Right atrium auricular region (tissue), 2 donors: ENCODE measurements around the gene POU5F1. TPM values are rescaled to one million over a fixed set of nuclear protein-coding genes. Genes with fewer than 3 reads are reported as not detected.
A peak's percentile ranks its signal among the peaks of the same experiment; 100 is the strongest.

Source experiments
- DNase-seq: peaks from one replicate; pipeline ENCODE4 v3.0.0-alpha.2; 2019; ENCODE audit warnings: low spot score
- H3K27ac ChIP-seq, 2 donors: fragments of 200-600 bp; sonication (generic); 1 replicate in 1 of 2; 2 replicates in 1 of 2; pipeline ENCODE4 v1.5.1; 2016 to 2019
- H3K27me3 ChIP-seq, 2 donors: fragments of 200-600 bp; sonication (generic); one replicate each; pipeline versions ENCODE4 v1.5.1 to v1.6.0; 2017 to 2019
- H3K36me3 ChIP-seq: fragments of 200-600 bp; sonication (generic); one replicate; pipeline ENCODE4 v1.5.1; 2016
- H3K4me1 ChIP-seq, 2 donors: fragments of 200-600 bp; sonication (generic); one replicate each; pipeline versions ENCODE4 v1.5.1 to v1.6.0; 2017 to 2019
- H3K4me3 ChIP-seq, 2 donors: fragments of 200-600 bp; sonication (generic); 1 replicate in 1 of 2; 2 replicates in 1 of 2; pipeline ENCODE4 v1.5.1; 2017 to 2019; ENCODE audit warnings: mild to moderate bottlenecking in 1 of 2, moderate library complexity in 1 of 2
- H3K9me3 ChIP-seq, 2 donors: fragments of 200-600 bp; sonication (generic); one replicate each; pipeline ENCODE4 v1.5.1; 2019
- total RNA-seq, 2 donors: library from RNA; depleted of rRNA; stranded (reverse); fragments of >200 nt; gene quantifications; one replicate each; pipeline ENCODE4 v1.1.0, GENCODE V29; 2016
- TF ChIP-seq, protein P1 (sequence below), 2 donors: fragments of 200-600 bp; sonication (generic); IDR thresholded peaks; one replicate each; pipeline ENCODE4 v1.5.1; 2019; ENCODE audit warnings: antibody characterized with exemption in 2 of 2

POU5F1 gene
- total RNA-seq, 2 donors from 2014 or later, result not detected

DNA sequence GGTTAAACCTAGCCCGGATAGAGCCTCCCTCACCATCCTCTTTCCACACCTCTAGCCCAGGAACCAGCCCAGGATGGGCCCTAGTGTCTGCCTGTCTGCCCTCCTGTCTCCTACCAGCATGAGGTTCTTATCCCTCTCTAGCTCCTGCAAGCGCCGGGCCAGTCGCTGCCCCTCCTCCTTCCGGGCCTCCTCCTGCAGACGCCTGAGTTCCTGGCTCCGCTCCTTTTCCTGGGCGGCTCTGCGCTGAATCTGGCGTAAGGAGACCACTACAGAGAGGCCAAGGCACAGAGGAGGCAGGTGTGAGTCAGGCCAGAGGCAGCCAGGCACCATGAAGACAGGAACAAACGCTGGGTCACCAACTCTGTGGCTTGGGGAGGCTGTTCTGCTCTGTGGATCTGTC is 27.3 kb downstream of the POU5F1 start:
- Histone ChIP-seq H3K9me3 (no peaks in the 10 kb centered on the region), H3K27ac (peak overlapping the region in 1 of 2 donors; percentile 40), H3K4me1 (peaks cover 0 to 18% of the 10 kb centered on the region in 2 donors), H3K36me3 (peaks cover 7% of the 10 kb centered on the region), H3K4me3 (no peak overlapping the region), H3K27me3 (no peaks in the 10 kb centered on the region)
- peak; percentile 74 for DNase-seq
- TF ChIP-seq, protein P1, sequence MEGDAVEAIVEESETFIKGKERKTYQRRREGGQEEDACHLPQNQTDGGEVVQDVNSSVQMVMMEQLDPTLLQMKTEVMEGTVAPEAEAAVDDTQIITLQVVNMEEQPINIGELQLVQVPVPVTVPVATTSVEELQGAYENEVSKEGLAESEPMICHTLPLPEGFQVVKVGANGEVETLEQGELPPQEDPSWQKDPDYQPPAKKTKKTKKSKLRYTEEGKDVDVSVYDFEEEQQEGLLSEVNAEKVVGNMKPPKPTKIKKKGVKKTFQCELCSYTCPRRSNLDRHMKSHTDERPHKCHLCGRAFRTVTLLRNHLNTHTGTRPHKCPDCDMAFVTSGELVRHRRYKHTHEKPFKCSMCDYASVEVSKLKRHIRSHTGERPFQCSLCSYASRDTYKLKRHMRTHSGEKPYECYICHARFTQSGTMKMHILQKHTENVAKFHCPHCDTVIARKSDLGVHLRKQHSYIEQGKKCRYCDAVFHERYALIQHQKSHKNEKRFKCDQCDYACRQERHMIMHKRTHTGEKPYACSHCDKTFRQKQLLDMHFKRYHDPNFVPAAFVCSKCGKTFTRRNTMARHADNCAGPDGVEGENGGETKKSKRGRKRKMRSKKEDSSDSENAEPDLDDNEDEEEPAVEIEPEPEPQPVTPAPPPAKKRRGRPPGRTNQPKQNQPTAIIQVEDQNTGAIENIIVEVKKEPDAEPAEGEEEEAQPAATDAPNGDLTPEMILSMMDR (IDR thresholded peaks at IDR 0.05), result no peak

DNA sequence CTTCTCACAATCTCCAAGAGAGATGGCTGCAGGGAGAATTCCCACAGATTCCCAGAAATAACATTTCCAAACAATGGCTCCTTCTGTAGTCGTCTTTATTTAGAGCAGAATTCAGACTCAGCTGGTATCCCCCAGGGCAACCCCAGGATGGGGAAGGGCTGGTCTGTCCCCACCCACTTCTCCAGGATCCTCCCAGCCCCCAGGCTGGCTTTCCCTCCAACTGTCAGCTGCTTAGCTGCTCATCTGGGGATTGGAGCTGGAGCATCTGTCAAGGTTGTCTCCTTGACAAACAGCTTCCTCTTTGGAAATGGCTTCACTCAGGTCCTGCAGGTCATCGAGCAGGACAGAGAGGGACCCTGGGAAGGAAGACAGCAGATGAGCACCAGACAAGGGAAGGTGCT is 28.1 kb downstream of the POU5F1 start:
- no peak for DNase-seq
- TF ChIP-seq, protein P1 (IDR thresholded peaks at IDR 0.05), result no peak
- Histone ChIP-seq H3K4me1 (peaks cover 0 to 25% of the 10 kb centered on the region in 2 donors), H3K27ac (peak overlapping the region in 1 of 2 donors; percentile 25), H3K4me3 (no peak overlapping the region), H3K27me3 (no peaks in the 10 kb centered on the region), H3K36me3 (peaks cover 7% of the 10 kb centered on the region), H3K9me3 (no peaks in the 10 kb centered on the region)

DNA sequence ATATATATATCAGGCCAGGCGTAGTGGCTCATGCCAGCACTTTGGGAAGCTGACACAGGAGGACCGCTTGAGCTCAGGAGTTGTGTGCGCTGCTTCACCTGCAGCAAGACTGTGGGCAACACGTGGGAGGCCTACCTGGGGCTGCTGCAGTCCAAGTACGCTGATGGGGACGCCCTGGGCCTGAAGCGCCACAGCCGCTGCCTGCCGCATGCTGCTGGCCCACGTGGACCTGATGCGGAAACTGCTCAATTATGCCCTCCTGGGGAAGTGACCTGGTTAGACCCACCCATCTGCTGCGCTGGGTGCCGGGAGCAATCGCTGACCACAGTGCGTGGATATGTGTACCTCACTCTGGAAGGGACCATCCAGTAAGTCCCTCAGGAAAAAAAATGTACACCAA is 29.8 kb downstream of the POU5F1 start:
- Histone ChIP-seq H3K4me3 (no peak overlapping the region), H3K36me3 (peaks cover 7% of the 10 kb centered on the region), H3K4me1 (peaks cover 0 to 27% of the 10 kb centered on the region in 2 donors), H3K27ac (no peak overlapping the region), H3K27me3 (no peaks in the 10 kb centered on the region), H3K9me3 (no peaks in the 10 kb centered on the region)
- DNase-seq, result no peak
- TF ChIP-seq, protein P1 (IDR thresholded peaks at IDR 0.05), result no peak

DNA sequence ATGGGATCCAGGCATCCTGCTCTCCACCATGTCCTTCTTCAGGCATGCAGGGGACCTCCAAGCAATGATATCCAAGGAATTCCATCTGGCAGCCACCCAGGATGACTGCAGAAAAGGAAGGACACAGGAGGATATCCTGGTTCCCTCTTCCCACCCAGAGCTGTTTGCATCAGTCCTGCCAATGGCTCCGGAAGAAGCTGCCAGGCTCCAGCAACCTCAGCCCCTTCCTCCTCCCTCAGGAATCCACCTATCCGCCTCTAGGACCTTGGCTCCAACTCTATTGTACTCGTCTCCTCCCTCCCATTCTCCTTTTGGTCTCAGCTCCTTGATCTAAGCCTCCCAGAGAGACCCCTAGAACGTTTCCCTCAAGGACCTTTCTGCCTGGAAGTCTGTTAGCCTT is 30.9 kb downstream of the POU5F1 start:
- DNase-seq, result no peak
- Histone ChIP-seq H3K36me3 (peaks cover 3% of the 10 kb centered on the region), H3K27ac (no peak overlapping the region)

DNA sequence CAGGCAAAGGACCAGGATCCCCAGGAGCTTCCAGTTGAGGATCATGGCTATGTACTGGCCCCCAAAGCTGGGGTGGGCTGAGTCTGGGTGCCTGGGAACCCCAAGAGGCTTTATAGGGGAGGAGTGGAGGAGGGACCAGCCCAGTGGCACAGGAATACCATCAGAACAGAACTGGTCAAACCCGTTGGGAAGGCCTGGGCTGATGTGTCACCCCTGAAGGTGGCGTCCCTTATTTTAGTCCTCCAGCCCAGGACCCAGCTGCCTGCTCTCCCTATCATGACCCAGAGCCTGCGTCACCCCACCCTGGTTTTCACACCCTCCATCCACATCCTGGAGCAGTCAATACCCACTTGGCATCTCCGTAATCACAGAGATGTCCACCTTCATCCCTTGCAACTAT is 31.5 kb downstream of the POU5F1 start, which contains the start of gene PSORS1C2:
Gene PSORS1C2 (minus strand): TSS at position 85 of the 400 bp plus-strand sequence. CDS start 40 bp downstream, at position 45.
- no peaks in the 10 kb centered on the region for H3K9me3 ChIP-seq
- no peak within 1 kb of the TSS for H3K4me3 ChIP-seq
- H3K27ac ChIP-seq, result no peak within 1 kb of the TSS
- TF ChIP-seq, protein P1 (IDR thresholded peaks at IDR 0.05), result no peak
- no peaks in the 10 kb centered on the region for H3K27me3 ChIP-seq
- H3K4me1 ChIP-seq, result peaks cover 0 to 27% of the 10 kb centered on the region in 2 donors
- no peak for DNase-seq
- no peaks in the 10 kb centered on the region for H3K36me3 ChIP-seq

More for the DNA sequence above, 30.9 kb downstream of the POU5F1 start:
- Histone ChIP-seq H3K4me1 (peaks cover 0 to 27% of the 10 kb centered on the region in 2 donors), H3K9me3 (no peaks in the 10 kb centered on the region), H3K4me3 (no peak overlapping the region), H3K27me3 (no peaks in the 10 kb centered on the region)
- TF ChIP-seq, protein P1 (IDR thresholded peaks at IDR 0.05), result no peak

DNA sequence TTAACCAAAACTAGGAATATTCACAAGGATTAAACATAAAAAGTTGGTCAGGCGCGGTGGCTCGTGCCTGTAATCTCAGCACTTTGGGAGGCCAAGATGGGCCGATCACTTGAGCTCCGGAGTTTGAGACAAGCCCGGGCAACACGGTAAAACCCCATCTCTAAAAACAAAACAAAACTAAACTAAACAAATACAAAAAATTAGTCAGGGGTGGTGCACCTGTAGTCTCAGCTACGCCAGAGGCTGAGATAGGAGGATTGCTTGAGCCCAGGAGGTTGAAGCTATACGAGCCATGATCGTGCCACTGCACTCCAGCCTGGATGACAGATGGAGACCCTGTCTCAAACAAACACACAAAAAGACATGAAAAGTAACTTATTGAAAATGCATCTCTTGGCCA is 34.8 kb downstream of the POU5F1 start:
- H3K27me3 ChIP-seq, result no peaks in the 10 kb centered on the region
- H3K27ac ChIP-seq, result no peak overlapping the region
- no peak for DNase-seq
- H3K9me3 ChIP-seq, result no peaks in the 10 kb centered on the region
- H3K36me3 ChIP-seq, result no peaks in the 10 kb centered on the region
- no peak overlapping the region for H3K4me3 ChIP-seq
- TF ChIP-seq, protein P1 (IDR thresholded peaks at IDR 0.05), result no peak
- peaks cover 0 to 14% of the 10 kb centered on the region in 2 donors for H3K4me1 ChIP-seq
